Esophagus muscularis mucosa (tissue), 4 donors: Measurements from ENCODE around the gene RACGAP1. TPM values are rescaled to one million over a fixed set of nuclear protein-coding genes. Genes with fewer than 3 reads are reported as not detected.

ENCODE experiments used
- DNase-seq: peaks from one replicate; pipeline ENCODE4 v3.0.0-alpha.2; 2017; ENCODE audit errors: extremely low spot score
- H3K27ac ChIP-seq, 4 donors: fragments of 200-600 bp; sonication (generic); replicated peaks in 1 of 4; 1 replicate in 3 of 4; 2 replicates in 1 of 4; pipeline ENCODE4 v1.5.1; 2016 to 2019; ENCODE audit warnings: mild to moderate bottlenecking in 1 of 4
- H3K27me3 ChIP-seq, 4 donors: fragments of 200-600 bp; sonication (generic); one replicate each; pipeline versions ENCODE4 v1.5.1 to v1.6.0; 2016 to 2019
- H3K36me3 ChIP-seq, 4 donors: fragments of 200-600 bp; sonication (generic); one replicate each; pipeline ENCODE4 v1.5.1; 2016 to 2019
- H3K4me1 ChIP-seq, 4 donors: fragments of 200-600 bp; sonication (generic); one replicate each; pipeline ENCODE4 v1.5.1; 2016 to 2019
- H3K4me3 ChIP-seq, 4 donors: fragments of 200-600 bp; sonication (generic); 1 replicate in 2 of 4; 2 replicates in 2 of 4; pipeline ENCODE4 v1.5.1; 2016 to 2019; ENCODE audit warnings: mild to moderate bottlenecking in 4 of 4, moderate library complexity in 1 of 4
- H3K9me3 ChIP-seq, 4 donors: fragments of 200-600 bp; sonication (generic); 1 replicate in 3 of 4; 2 replicates in 1 of 4; pipeline ENCODE4 v1.5.1; 2016 to 2019
- CTCF ChIP-seq, 3 experiments: fragments of 200-600 bp in 2 of 3; fragments of 450-650 bp in 1 of 3; sonication (generic) in 2 of 3; IDR thresholded peaks; one replicate each; pipeline ENCODE4 v1.5.1; 2017 to 2019; ENCODE audit warnings: antibody characterized with exemption in 3 of 3, mild to moderate bottlenecking in 2 of 3, moderate library complexity in 1 of 3
- EP300 ChIP-seq: sonication (generic); formaldehyde crosslinking; IDR thresholded peaks from one replicate; pipeline ENCODE4 v1.6.1; 2017; ENCODE audit warnings: antibody characterized with exemption
- POLR2A ChIP-seq: fragments of 450-650 bp; IDR thresholded peaks from one replicate; pipeline ENCODE4 v1.6.1; 2017; ENCODE audit warnings: antibody characterized with exemption, moderate library complexity, mild to moderate bottlenecking, low read depth
- POLR2AphosphoS5 ChIP-seq, 2 donors: sonication (generic); formaldehyde crosslinking; IDR thresholded peaks; one replicate each; pipeline ENCODE4 v1.6.1; 2017; ENCODE audit warnings: antibody characterized with exemption in 2 of 2
- WGBS: methylation state at CpG from one replicate; pipeline ENCODE4 v1.1.5; 2018; 5-methylcytosine and 5-hydroxymethylcytosine counted together
- intact Hi-C: fragments of 100-400 bp; cut with DNase I; formaldehyde crosslinking; loops from one replicate; pipeline ENCODE4 v1.15.1; 2023
- total RNA-seq, 4 donors: library from RNA; depleted of rRNA; stranded (reverse); fragments of >200 nt; gene quantifications; one replicate each; pipeline versions ENCODE4 v1.1.0 to v1.2.1, GENCODE V29; 2016

Gene RACGAP1
- total RNA-seq, 4 donors from 2014 or later = 10.5 to 13.3 (median 11.4) TPM

GRCh38 chr12:49946497-49946896 is 78.8 kb downstream of the RACGAP1 start:
- no peak overlapping the region for H3K4me3 ChIP-seq
- DNase-seq = no peak
- TF ChIP-seq POLR2AphosphoS5 (IDR thresholded peaks at IDR 0.05) = no peak
- no peak for TF ChIP-seq EP300
- TF ChIP-seq CTCF (IDR thresholded peaks at IDR 0.05) = no peak
- no peak for TF ChIP-seq POLR2A
- peaks cover 0 to 18% (median 0%) of the 10 kb centered on the region in 4 donors for H3K27me3 ChIP-seq
- no peaks in the 10 kb centered on the region for H3K36me3 ChIP-seq
- WGBS = 87% methylated on average over 3 of the region's 3 CpGs
- H3K27ac ChIP-seq = no peak overlapping the region
- H3K4me1 ChIP-seq = peaks cover 5 to 11% (median 10%) of the 10 kb centered on the region in 4 donors
- intact Hi-C loops = loop anchor here (5.0 kb wide), 1 partner anchor 79 kb away; no protein-coding TSS in a partner anchor
- no peaks in the 10 kb centered on the region for H3K9me3 ChIP-seq

GRCh38 chr12:49946086-49946485 is 79.2 kb downstream of the RACGAP1 start:
- H3K4me1 ChIP-seq = peaks cover 5 to 11% (median 10%) of the 10 kb centered on the region in 4 donors
- 91% methylated on average over 9 of the region's 9 CpGs for WGBS
- no peaks in the 10 kb centered on the region for H3K36me3 ChIP-seq
- DNase-seq = no peak
- no peaks in the 10 kb centered on the region for H3K9me3 ChIP-seq
- intact Hi-C loops = loop anchor here (5.0 kb wide), 1 partner anchor 79 kb away; no protein-coding TSS in a partner anchor
- H3K4me3 ChIP-seq = no peak overlapping the region
- no peak for TF ChIP-seq EP300
- no peak for TF ChIP-seq POLR2AphosphoS5 (IDR thresholded peaks at IDR 0.05)
- TF ChIP-seq POLR2A = no peak
- TF ChIP-seq CTCF (IDR thresholded peaks at IDR 0.05) = no peak
- peak overlapping the region in 1 of 4 donors; percentile 35 for H3K27ac ChIP-seq
- H3K27me3 ChIP-seq = peaks cover 0 to 14% (median 0%) of the 10 kb centered on the region in 4 donors

- Histone ChIP-seq H3K9me3 (no peaks in the 10 kb centered on the region), H3K4me3 (peak overlapping the region; percentile 16 to 52 (median 30)), H3K4me1 (peaks cover 5 to 11% (median 10%) of the 10 kb centered on the region in 4 donors), H3K27ac (peak overlapping the region in 2 of 4 donors; percentile 35 to 37), H3K36me3 (no peaks in the 10 kb centered on the region), H3K27me3 (peaks cover 0 to 8% (median 0%) of the 10 kb centered on the region in 4 donors)
- TF ChIP-seq CTCF (IDR thresholded peaks at IDR 0.05) = peak; percentile 67 to 89 (median 72)
- TF ChIP-seq POLR2A = no peak
- no peak for TF ChIP-seq EP300
- TF ChIP-seq POLR2AphosphoS5 (IDR thresholded peaks at IDR 0.05) = peak; percentile 17 to 49
- WGBS = 9% methylated on average over 28 of the region's 28 CpGs
- intact Hi-C loops = loop anchor here (5.0 kb wide), 1 partner anchor 78 kb away; no protein-coding TSS in a partner anchor
- DNase-seq = peak; percentile 95
These were observed 79.8 kb downstream of the RACGAP1 start for GRCh38 chr12:49945394-49946080.

- no peaks in the 10 kb centered on the region for H3K36me3 ChIP-seq
- TF ChIP-seq EP300 = no peak
- no peak for TF ChIP-seq POLR2AphosphoS5 (IDR thresholded peaks at IDR 0.05)
- TF ChIP-seq POLR2A = no peak
- no peak for TF ChIP-seq CTCF (IDR thresholded peaks at IDR 0.05)
- WGBS = 85% methylated on average over 3 of the region's 3 CpGs
- no peak overlapping the region for H3K27ac ChIP-seq
- no peaks in the 10 kb centered on the region for H3K9me3 ChIP-seq
- peaks cover 5 to 11% (median 10%) of the 10 kb centered on the region in 4 donors for H3K4me1 ChIP-seq
- no peak for DNase-seq
- H3K4me3 ChIP-seq = no peak overlapping the region
- H3K27me3 ChIP-seq = no peaks in the 10 kb centered on the region
- intact Hi-C loops = loop anchor here (5.0 kb wide), 1 partner anchor 77 kb away; no protein-coding TSS in a partner anchor
These were observed 80.6 kb downstream of the RACGAP1 start for GRCh38 chr12:49944718-49945117.
